WTC11 (cell line): Measurements from ENCODE around the gene ERGIC2.
"Not testable (repeated sequence)": the region's sequence is repeated elsewhere in the genome, so short reads cannot be mapped to it uniquely, and the experiment has no call there.

Experiments used
- ATF1 ChIP-seq: sonication (generic); formaldehyde crosslinking; IDR thresholded peaks from 2 replicates; pipeline ENCODE4 v1.8.1; 2023; ENCODE audit warnings: mild to moderate bottlenecking, moderate library complexity, missing genetic modification reagents
- CREB1 ChIP-seq: sonication (generic); formaldehyde crosslinking; IDR thresholded peaks from 2 replicates; pipeline ENCODE4 v1.8.0; 2023; ENCODE audit warnings: mild to moderate bottlenecking, missing genetic modification reagents
- GABPB1 ChIP-seq: sonication (generic); formaldehyde crosslinking; IDR thresholded peaks from 2 replicates; pipeline ENCODE4 v1.8.1; 2023; ENCODE audit warnings: mild to moderate bottlenecking, missing genetic modification reagents
- JUN ChIP-seq: sonication (generic); formaldehyde crosslinking; IDR thresholded peaks from 2 replicates; pipeline ENCODE4 v1.8.0; 2023; ENCODE audit warnings: mild to moderate bottlenecking, missing genetic modification reagents
- KAT7 ChIP-seq: sonication (generic); formaldehyde crosslinking; IDR thresholded peaks from 2 replicates; pipeline ENCODE4 v1.8.1; 2023; ENCODE audit warnings: missing genetic modification reagents, mild to moderate bottlenecking, borderline replicate concordance
- TF ChIP-seq, protein P1 (sequence below): fragments of 200-600 bp; IDR thresholded peaks from 2 replicates; pipeline ENCODE4 v1.8.0; 2022; ENCODE audit warnings: antibody characterized with exemption
- TF ChIP-seq, protein P2 (sequence below): sonication (generic); formaldehyde crosslinking; IDR thresholded peaks from 2 replicates; pipeline ENCODE4 v1.8.1; 2023; ENCODE audit warnings: mild to moderate bottlenecking, moderate library complexity, missing genetic modification reagents
- TF ChIP-seq, protein P3 (sequence below): sonication (generic); formaldehyde crosslinking; IDR thresholded peaks from 2 replicates; pipeline ENCODE4 v1.8.1; 2022; ENCODE audit warnings: low read depth, missing genetic modification reagents, borderline replicate concordance
- TF ChIP-seq, protein P4 (sequence below): sonication (generic); formaldehyde crosslinking; IDR thresholded peaks from 2 replicates; pipeline ENCODE4 v1.8.0; 2022; ENCODE audit warnings: mild to moderate bottlenecking, missing genetic modification reagents
- TF ChIP-seq, protein P5 (sequence below): sonication (generic); formaldehyde crosslinking; IDR thresholded peaks from 2 replicates; pipeline ENCODE4 v1.8.1; 2023; ENCODE audit warnings: mild to moderate bottlenecking, missing genetic modification reagents

DNA sequence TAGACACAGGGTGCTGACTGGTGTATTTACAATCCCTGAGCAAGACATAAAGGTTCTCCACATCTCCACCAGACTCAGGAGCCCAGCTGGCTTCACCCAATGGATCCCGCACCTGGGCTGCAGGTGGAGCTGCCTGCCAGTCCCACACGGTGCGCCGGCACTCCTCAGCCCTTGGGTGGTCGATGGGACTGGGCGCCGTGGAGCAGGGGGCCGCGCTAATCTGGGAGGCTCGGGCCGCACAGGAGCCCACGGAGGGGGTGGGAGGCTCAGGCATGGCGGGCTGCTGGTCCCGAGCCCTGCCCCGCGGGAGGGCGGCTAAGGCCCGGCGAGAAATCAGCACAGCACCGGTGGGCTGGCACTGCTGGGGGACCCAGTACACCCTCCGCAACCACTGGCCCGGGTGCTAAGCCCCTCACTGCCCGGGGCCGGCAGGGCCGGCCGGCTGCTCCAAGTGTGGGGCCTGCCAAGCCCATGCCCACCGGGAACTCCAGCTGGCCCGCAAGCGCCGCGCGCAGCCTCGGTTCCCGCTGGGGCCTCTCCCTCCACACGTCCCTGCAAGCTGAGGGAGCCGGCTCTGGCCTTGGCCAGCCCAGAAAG is 5.2 kb upstream of the ERGIC2 start:
- TF ChIP-seq, protein P1, sequence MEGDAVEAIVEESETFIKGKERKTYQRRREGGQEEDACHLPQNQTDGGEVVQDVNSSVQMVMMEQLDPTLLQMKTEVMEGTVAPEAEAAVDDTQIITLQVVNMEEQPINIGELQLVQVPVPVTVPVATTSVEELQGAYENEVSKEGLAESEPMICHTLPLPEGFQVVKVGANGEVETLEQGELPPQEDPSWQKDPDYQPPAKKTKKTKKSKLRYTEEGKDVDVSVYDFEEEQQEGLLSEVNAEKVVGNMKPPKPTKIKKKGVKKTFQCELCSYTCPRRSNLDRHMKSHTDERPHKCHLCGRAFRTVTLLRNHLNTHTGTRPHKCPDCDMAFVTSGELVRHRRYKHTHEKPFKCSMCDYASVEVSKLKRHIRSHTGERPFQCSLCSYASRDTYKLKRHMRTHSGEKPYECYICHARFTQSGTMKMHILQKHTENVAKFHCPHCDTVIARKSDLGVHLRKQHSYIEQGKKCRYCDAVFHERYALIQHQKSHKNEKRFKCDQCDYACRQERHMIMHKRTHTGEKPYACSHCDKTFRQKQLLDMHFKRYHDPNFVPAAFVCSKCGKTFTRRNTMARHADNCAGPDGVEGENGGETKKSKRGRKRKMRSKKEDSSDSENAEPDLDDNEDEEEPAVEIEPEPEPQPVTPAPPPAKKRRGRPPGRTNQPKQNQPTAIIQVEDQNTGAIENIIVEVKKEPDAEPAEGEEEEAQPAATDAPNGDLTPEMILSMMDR = not testable (repeated sequence)
- TF ChIP-seq ATF1; CREB1; GABPB1 (CRISPR knock-in tag); JUN; KAT7 (CRISPR knock-in tag): not testable (repeated sequence)
- TF ChIP-seq, protein P2, sequence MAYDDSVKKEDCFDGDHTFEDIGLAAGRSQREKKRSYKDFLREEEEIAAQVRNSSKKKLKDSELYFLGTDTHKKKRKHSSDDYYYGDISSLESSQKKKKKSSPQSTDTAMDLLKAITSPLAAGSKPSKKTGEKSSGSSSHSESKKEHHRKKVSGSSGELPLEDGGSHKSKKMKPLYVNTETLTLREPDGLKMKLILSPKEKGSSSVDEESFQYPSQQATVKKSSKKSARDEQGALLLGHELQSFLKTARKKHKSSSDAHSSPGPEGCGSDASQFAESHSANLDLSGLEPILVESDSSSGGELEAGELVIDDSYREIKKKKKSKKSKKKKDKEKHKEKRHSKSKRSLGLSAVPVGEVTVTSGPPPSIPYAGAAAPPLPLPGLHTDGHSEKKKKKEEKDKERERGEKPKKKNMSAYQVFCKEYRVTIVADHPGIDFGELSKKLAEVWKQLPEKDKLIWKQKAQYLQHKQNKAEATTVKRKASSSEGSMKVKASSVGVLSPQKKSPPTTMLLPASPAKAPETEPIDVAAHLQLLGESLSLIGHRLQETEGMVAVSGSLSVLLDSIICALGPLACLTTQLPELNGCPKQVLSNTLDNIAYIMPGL (CRISPR knock-in tag) = not testable (repeated sequence)
- TF ChIP-seq, protein P3, sequence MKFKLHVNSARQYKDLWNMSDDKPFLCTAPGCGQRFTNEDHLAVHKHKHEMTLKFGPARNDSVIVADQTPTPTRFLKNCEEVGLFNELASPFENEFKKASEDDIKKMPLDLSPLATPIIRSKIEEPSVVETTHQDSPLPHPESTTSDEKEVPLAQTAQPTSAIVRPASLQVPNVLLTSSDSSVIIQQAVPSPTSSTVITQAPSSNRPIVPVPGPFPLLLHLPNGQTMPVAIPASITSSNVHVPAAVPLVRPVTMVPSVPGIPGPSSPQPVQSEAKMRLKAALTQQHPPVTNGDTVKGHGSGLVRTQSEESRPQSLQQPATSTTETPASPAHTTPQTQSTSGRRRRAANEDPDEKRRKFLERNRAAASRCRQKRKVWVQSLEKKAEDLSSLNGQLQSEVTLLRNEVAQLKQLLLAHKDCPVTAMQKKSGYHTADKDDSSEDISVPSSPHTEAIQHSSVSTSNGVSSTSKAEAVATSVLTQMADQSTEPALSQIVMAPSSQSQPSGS (CRISPR knock-in tag) = not testable (repeated sequence)
- TF ChIP-seq, protein P4, sequence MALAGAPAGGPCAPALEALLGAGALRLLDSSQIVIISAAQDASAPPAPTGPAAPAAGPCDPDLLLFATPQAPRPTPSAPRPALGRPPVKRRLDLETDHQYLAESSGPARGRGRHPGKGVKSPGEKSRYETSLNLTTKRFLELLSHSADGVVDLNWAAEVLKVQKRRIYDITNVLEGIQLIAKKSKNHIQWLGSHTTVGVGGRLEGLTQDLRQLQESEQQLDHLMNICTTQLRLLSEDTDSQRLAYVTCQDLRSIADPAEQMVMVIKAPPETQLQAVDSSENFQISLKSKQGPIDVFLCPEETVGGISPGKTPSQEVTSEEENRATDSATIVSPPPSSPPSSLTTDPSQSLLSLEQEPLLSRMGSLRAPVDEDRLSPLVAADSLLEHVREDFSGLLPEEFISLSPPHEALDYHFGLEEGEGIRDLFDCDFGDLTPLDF (CRISPR knock-in tag) = not testable (repeated sequence)
- TF ChIP-seq, protein P5, sequence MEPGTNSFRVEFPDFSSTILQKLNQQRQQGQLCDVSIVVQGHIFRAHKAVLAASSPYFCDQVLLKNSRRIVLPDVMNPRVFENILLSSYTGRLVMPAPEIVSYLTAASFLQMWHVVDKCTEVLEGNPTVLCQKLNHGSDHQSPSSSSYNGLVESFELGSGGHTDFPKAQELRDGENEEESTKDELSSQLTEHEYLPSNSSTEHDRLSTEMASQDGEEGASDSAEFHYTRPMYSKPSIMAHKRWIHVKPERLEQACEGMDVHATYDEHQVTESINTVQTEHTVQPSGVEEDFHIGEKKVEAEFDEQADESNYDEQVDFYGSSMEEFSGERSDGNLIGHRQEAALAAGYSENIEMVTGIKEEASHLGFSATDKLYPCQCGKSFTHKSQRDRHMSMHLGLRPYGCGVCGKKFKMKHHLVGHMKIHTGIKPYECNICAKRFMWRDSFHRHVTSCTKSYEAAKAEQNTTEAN (CRISPR knock-in tag) = not testable (repeated sequence)
